Testis (tissue), 3 donors: ENCODE results near the gene EGLN2. TPM values are rescaled to one million over a fixed set of nuclear protein-coding genes. Genes with fewer than 3 reads are reported as not detected.
A peak's percentile ranks its signal among the peaks of the same experiment; 100 is the strongest.
"Not testable (repeated sequence)": the region's sequence is repeated elsewhere in the genome, so short reads cannot be mapped to it uniquely, and the experiment has no call there.

ENCODE experiments used
- DNase-seq: peaks from one replicate; pipeline ENCODE4 v3.0.0-alpha.2; 2019
- H3K27ac ChIP-seq, 2 donors: fragments of 200-600 bp; sonication (generic); one replicate each; pipeline ENCODE4 v1.5.1; 2019
- H3K27me3 ChIP-seq: fragments of 200-600 bp; sonication (generic); one replicate; pipeline ENCODE4 v1.5.1; 2019
- H3K36me3 ChIP-seq: fragments of 200-600 bp; sonication (generic); one replicate; pipeline ENCODE4 v1.5.1; 2017; ENCODE audit warnings: low read depth; ENCODE audit errors: missing control alignments
- H3K4me1 ChIP-seq: fragments of 200-600 bp; sonication (generic); one replicate; pipeline ENCODE4 v1.5.1; 2019
- H3K4me3 ChIP-seq, 2 donors: fragments of 200-600 bp; sonication (generic); one replicate each; pipeline ENCODE4 v1.5.1; 2017 to 2019
- H3K9me3 ChIP-seq: fragments of 200-600 bp; sonication (generic); one replicate; pipeline ENCODE4 v1.5.1; 2017
- CTCF ChIP-seq, 3 experiments: fragments of 450-650 bp in 2 of 3; fragments of 200-600 bp in 1 of 3; sonication (generic) in 1 of 3; IDR thresholded peaks; one replicate each; pipeline ENCODE4 v1.5.1; 2016 to 2019; ENCODE audit warnings: antibody characterized with exemption in 3 of 3, mild to moderate bottlenecking in 2 of 3, moderate library complexity in 1 of 3
- POLR2A ChIP-seq: fragments of 450-650 bp; IDR thresholded peaks from one replicate; pipeline ENCODE4 v1.6.1; 2017; ENCODE audit warnings: antibody characterized with exemption, mild to moderate bottlenecking, moderate library complexity
- WGBS, 2 donors: methylation state at CpG; one replicate each; pipeline ENCODE4 v1.1.5; 2018; 5-methylcytosine and 5-hydroxymethylcytosine counted together
- intact Hi-C: fragments of 100-400 bp; cut with DNase I; formaldehyde crosslinking; loops from one replicate; pipeline ENCODE4 v1.15.1; 2023; ENCODE audit warnings: low total_unique reads
- polyA plus RNA-seq: library from polyadenylated mRNA; stranded (reverse); fragments of 350-450 nt; fragmentation: Illumina TruSeq; extraction: RNeasy Lipid Tissue Mini Kit (QIAGEN cat#74804); gene quantifications from one replicate; pipeline ENCODE4 v1.2.3, GENCODE V29; 2014; ENCODE audit warnings: low read depth, low replicate concordance; ENCODE audit not compliant: insufficient read depth
- total RNA-seq, 2 donors: library from RNA; depleted of rRNA; stranded (reverse); fragments of >200 nt; gene quantifications; one replicate each; pipeline ENCODE4 v1.2.3, GENCODE V29; 2016

The EGLN2 gene
- total and polyA plus RNA-seq, 3 donors from 2014 or later: 245 to 489 (median 260) TPM

DNA sequence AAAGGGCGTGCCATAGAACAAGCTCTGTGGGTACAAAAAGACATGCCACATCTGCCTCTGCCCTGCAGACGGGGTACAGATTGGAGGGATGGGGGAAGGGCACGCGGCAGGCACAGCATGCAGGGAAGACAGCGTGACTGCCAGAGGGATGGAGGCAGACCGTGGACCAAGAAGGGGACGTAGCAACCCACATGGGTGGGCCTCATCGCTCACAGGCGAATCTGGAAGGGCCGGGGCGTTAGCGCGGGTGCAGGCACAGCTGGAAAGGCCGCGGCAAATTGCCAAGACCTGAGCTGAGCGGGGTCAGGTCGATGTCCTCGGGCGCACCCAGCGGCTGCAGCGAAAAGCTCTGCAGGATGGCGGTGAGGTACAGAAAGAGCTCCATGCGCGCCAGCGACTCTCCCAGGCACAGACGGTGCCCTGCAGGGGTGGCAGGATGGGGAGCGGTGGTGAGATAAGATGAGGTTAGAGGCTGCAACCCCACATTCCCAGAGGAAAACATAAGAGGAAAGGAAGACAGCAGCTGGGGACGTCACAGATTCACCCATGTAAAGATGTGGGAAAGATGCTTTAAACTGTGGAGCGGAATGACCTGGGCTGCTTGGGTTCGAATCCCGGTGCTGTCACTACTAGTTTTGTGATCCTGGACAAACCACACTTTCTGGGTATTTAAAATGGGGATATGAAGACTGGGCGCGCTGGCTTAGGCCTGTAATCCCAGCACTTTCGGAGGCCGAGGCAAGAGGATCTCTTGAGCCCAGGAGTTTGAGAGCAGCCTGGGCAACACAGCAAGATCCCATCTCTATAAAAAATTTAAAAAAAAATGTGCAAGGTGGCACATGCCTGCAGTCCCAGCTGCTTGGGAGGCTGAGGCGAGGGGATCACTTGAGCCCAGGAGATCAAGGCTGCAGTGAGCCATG lies 19.7 kb downstream of the EGLN2 start:
- intact Hi-C loops: loop anchor here (5.0 kb wide), 1 partner anchor 156 kb away; no protein-coding TSS in a partner anchor
- H3K9me3 ChIP-seq, H3K36me3 ChIP-seq, H3K27me3 ChIP-seq, H3K4me3 ChIP-seq: not testable (repeated sequence)
- Histone ChIP-seq H3K4me1 (peaks cover 36% of the 10 kb centered on the region), H3K27ac (peak overlapping the region in 1 of 2 donors; percentile 20)
- 43 to 60% methylated on average over 14 to 24 of the region's 36 CpGs for WGBS, 2 donors
- peak in 2 of 3 experiments; percentile 23 to 45 for TF ChIP-seq CTCF (IDR thresholded peaks at IDR 0.05)
- peak; percentile 86 for DNase-seq

GRCh38 chr19:40819479-40820234 lies 20.7 kb downstream of the EGLN2 start:
- peak; percentile 57 for DNase-seq
- intact Hi-C loops: loop anchor here (5.0 kb wide), 1 partner anchor 157 kb away; no protein-coding TSS in a partner anchor
- not testable (repeated sequence) for H3K4me3 ChIP-seq, H3K9me3 ChIP-seq, H3K36me3 ChIP-seq, H3K27me3 ChIP-seq
- peak; percentile 83 to 94 (median 84) for TF ChIP-seq CTCF (IDR thresholded peaks at IDR 0.05)
- WGBS, 2 donors: 62 to 66% methylated on average over 6 of the region's 6 CpGs
- Histone ChIP-seq H3K27ac (peak overlapping the region in 1 of 2 donors; percentile 20), H3K4me1 (peaks cover 39% of the 10 kb centered on the region)

DNA sequence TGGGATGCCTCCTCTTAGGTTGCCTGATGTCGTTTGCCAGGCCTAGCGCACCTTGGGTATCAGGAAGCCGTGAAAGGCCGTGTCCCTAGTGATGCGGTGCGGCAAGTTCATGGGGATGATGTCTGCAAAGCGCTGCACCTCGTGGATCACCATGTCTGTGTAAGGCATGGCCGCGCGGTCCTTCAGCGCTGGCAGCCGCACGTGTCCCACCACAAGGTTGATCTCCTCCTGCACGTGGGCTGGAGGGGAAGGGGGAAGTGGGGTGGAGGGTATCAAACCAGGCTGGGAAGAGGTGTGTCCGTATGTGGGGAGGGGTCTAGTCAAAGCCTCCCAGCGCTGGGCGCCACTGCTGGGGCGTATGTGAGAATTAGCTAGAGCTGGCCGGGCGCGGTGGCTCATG lies 23.2 kb downstream of the EGLN2 start:
- Histone ChIP-seq H3K4me3 (no peak overlapping the region), H3K27me3 (no peaks in the 10 kb centered on the region), H3K9me3 (no peaks in the 10 kb centered on the region), H3K27ac (peak overlapping the region; percentile 69 to 77), H3K4me1 (peaks cover 44% of the 10 kb centered on the region), H3K36me3 (no peaks in the 10 kb centered on the region)
- TF ChIP-seq POLR2A (no peak), CTCF (IDR thresholded peaks at IDR 0.05) (no peak)
- WGBS, 2 donors: 85 to 90% methylated on average over 21 to 22 of the region's 22 CpGs
- intact Hi-C loops: no loop called here
- peak; percentile 14 for DNase-seq

DNA sequence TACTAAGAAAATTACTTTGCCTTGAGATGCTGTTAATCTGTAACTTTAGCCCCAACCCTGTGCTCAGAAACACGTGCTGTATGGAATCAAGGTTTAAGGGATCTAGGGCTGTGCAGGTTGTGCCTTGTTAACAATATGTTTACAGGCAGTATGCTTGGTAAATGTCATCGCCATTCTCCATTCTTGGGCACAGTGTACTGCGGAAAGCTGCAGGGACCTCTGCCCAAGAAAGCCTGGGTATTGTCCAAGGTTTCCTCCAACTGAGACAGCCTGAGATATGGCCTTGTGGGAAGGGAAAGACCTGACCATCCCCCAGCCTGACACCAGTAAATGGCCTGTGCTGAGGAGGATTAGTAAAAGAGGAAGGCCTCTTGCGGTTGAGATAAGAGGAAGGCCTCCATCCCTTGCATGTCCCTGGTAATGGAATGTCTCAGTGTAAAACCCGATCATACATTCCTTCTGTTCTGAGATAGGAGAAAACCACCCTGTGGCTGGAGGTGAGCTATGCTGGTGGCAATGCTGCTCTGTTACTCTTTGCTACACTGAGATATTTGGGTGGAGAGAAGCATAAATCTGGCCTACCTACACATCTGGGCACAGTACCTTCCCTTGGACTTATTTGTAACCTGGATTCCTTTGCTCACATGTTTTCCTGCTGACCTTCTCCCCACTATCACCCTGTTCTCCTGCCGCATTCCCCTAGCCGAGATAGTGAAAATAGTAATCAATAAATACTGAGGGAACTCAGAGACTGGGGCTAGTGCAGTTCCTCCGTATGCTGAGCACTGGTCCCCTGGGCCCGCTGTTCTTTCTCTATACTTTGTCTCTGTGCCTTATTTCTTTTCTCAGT lies 23.9 kb downstream of the EGLN2 start:
- Histone ChIP-seq H3K4me1 (peaks cover 42% of the 10 kb centered on the region), H3K27ac (peak overlapping the region; percentile 69 to 77)
- H3K4me3 ChIP-seq, H3K9me3 ChIP-seq, H3K27me3 ChIP-seq, H3K36me3 ChIP-seq, intact Hi-C loops: not testable (repeated sequence)
- peak; percentile 73 for DNase-seq
- WGBS, 2 donors: 27 to 61% methylated on average over 9 of the region's 9 CpGs

GRCh38 chr19:40824916-40825315 lies 25.9 kb downstream of the EGLN2 start:
- intact Hi-C loops: not testable (repeated sequence)
- 87 to 88% methylated on average over 16 of the region's 16 CpGs for WGBS, 2 donors

GRCh38 chr19:40825460-40826095 lies 26.6 kb downstream of the EGLN2 start:
- WGBS, 2 donors: 82% methylated on average over 4 of the region's 6 CpGs; no CpG with 5 or more reads in 1 of the 2 donors
- H3K27me3 ChIP-seq, H3K4me3 ChIP-seq, H3K36me3 ChIP-seq, H3K9me3 ChIP-seq, intact Hi-C loops: not testable (repeated sequence)
- Histone ChIP-seq H3K4me1 (peaks cover 38% of the 10 kb centered on the region), H3K27ac (peak overlapping the region; percentile 65 to 77)
- peak; percentile 11 for DNase-seq

More at GRCh38 chr19:40824916-40825315, 25.9 kb downstream of the EGLN2 start:
- H3K36me3 ChIP-seq, H3K9me3 ChIP-seq, H3K4me3 ChIP-seq, H3K27me3 ChIP-seq: not testable (repeated sequence)
- H3K27ac ChIP-seq: peak overlapping the region; percentile 65 to 77
- DNase-seq: peak; percentile 12
- peaks cover 31% of the 10 kb centered on the region for H3K4me1 ChIP-seq

DNA sequence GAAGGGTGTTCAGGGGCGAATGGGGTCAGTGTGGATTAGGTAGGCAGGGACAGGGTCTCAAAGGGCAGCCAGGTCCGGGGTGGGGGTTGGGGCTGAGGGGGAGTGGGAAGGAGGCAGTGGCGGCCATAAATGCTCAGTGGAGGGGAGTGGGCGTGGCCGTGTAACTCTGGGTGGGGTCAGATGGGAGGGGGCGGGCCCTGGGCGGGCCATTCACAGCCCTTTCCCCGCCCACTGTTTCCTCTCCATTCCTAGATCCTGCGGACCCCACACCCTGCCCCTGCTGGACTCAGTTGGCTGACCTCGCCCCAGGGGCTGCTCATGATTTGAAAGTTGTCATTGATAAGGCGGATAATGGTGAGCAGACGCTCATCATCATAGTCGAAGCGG lies 27.3 kb downstream of the EGLN2 start:
- peaks cover 40% of the 10 kb centered on the region for H3K4me1 ChIP-seq
- DNase-seq: peak; percentile 15
- 57 to 61% methylated on average over 8 to 12 of the region's 14 CpGs for WGBS, 2 donors
- H3K27me3 ChIP-seq, H3K4me3 ChIP-seq, H3K36me3 ChIP-seq, intact Hi-C loops, H3K9me3 ChIP-seq, H3K27ac ChIP-seq: not testable (repeated sequence)
